HG03139 (cell line): ENCODE measurements around the gene CATSPERD.

Experiments used
- ATAC-seq: cut with Tn5 transposase; IDR thresholded peaks from one replicate; pipeline ENCODE4 v1.9.1; 2021; ENCODE audit not compliant: unreplicated experiment

The CATSPERD gene, protein sequence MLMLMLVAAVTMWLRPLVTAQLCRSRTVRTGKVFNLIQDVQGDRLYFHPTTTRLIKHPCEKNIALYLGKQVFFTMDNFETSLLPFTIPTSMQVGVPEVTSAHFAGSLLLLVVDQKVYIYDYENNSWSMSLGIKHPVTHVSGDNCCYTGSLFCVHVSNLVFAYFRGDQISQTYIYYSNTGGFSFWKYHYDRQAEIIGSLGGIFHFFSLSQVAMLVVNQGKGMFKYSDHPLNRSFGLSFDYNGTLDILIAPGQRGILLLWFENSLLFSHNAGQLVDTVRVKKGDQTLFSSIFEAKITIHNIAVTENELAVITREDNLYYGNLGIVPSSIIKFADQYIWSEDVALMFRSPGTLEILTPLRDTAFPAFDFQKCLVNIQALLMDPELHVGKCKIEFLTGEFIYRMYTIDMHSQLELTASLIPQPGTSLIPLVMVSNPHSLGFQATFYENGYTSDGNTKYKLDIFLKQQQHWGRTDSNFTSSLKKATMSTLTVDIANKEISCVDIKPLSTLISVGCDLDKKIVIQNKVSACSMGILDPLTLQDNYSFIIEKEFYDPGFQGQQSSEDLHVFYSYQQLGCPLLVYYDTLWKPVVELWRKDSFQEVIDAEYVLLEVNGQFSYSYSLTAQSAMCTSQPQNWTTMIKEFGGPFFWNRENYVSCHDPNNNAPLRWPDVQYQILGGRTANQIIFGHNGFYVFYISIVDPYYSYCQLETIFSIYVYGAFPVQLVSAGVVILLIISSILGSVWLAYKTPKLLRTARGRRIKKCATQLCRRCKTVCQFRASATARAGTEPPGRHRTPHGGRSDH

GRCh38 chr19:5719961-5720790 is at the start of gene CATSPERD, which contains the start of gene LONP1:
Gene CATSPERD (plus strand): TSS chr19:5720637. CDS start chr19:5720738, 101 bp downstream.
Gene LONP1 (minus strand): TSS chr19:5720146. CDS start chr19:5720132, 14 bp downstream.
- ATAC-seq, result peak; percentile 77

- ATAC-seq, result no peak
Measured at GRCh38 chr19:5671600-5671999, 48.8 kb upstream of the CATSPERD start.

DNA sequence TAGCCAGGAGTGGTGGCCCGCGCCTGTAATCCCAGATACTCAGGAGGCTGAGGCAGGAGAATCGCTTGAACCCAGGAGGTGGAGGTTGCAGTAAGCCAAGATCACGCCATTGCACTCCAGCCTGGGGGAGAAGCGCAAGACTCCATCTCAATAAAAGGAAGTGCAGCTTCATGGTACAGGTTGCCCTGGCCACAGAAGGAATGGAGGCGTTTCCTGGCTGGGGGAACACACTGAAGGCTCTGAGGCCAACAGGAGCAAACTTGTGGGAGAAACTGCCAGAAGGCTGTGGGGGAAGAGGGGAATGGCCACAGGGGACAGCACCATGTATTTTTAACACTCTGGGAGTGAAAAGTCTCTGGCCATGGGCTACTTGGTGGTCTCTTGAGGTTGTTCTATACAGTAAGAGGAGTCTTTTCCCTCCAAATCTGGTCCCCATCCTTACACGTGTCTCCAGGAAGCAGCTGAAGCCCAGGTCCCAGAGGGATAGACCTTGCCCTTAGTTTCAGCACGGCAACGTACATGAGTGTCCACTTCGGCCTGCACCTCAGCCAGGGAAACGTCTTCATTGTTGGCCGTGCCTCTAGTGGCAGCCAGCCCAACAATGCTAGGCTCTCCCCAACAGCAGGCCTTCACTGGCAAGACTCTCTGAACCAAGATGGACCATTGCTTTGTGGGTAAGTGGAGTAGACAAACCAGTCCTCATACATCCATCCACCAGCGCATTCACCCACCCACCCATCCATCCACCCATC is 47.6 kb upstream of the CATSPERD start:
- no peak for ATAC-seq

GRCh38 chr19:5673752-5674151 is 46.7 kb upstream of the CATSPERD start:
- no peak for ATAC-seq

- no peak for ATAC-seq
Measured at GRCh38 chr19:5674714-5675113, 45.7 kb upstream of the CATSPERD start.

DNA sequence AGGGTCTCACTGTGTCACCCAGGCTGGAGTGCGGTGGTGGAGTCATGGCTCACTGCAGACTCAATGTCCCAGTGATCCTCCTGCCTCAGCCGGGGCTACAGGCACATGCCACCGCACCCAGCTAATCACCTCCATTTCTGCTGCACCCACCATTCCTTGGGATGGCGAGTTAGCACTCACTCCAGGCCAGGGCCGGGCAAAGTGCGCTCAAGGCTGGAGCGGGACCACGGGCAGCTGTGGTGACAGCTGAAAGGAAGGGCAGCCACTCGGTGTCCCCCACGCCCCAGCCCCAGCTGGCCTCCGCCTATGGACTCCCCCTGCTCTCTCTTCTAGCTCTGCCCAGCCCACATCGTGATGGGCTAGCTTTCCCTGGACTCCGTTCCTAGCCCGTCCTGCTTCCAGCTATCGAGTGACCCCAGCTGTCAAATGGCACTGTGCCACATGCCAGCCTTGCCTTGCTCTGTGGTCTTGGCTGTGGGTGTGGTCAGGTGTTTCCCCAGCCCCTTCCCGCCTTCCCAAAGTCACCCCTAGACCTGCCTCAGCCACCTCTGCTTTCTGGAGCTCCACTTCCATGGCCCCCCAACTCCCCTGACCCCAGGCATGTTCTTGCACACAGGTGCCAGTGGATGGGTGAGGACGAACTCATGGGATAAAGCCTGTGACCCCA is 44.2 kb upstream of the CATSPERD start:
- no peak for ATAC-seq

- ATAC-seq, result no peak
Measured at GRCh38 chr19:5676772-5677105, 43.7 kb upstream of the CATSPERD start.

- ATAC-seq, result no peak
Measured at GRCh38 chr19:5677136-5677535, 43.3 kb upstream of the CATSPERD start.

DNA sequence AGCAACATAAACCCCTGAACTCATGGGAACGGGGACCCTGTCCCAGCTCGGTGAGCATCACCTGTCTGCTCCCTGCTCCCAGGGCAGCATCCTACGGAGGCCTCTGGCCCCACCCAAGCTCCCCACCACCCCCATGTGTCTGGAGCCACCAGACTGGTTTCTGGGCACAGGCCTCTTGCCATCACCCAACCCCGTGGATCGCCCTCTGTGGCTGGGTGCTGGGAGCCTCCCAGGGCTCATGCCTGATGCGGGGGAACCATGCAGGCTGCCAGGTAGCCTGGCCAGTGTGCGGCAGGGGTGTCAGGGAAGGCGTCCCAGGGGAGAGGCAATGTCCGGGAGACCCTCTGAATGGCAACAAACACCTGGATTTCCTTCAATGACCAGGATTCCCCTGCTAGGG is 42.9 kb upstream of the CATSPERD start:
- no peak for ATAC-seq

GRCh38 chr19:5678071-5678718 is 42.2 kb upstream of the CATSPERD start:
- no peak for ATAC-seq

DNA sequence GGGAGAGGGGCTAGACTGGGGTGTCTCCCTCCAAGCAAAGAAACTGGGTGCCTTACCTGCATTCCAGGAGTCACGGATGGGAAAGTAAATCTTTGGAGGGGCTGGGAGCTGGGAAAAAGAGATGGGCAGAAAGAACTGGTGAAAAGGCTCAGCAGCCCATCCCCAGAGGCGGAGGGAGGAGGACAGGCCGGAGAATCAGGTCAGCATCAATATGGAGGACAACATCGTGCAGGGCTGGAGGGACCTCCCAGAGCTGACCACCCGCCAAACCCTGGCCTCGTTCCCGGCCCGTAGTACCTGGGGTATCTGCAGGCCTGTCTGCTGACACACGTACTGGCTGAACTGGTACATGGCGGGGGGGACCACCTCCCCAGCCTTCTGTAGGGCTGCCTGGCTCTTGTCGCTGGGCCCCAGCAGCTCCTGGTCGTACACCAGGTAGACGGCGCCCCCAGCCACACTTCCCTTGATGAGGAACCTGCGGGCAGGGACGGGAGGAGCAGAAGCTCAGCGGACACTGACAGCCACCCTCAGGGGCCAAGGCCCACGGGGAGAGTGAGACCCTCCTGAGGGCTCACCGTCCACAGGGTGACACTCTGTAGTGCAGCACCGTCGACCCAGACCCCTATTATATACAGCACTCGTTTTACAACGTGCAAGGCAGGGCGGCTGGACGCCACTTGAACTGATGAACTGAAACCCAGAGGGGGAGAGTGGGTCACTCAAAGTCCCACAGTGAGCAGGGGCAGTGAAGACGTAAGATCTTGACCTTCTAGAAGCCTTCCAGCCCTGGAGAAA is 41.0 kb upstream of the CATSPERD start:
- no peak for ATAC-seq

- ATAC-seq, result no peak
Measured at GRCh38 chr19:5680084-5680436, 40.4 kb upstream of the CATSPERD start.

DNA sequence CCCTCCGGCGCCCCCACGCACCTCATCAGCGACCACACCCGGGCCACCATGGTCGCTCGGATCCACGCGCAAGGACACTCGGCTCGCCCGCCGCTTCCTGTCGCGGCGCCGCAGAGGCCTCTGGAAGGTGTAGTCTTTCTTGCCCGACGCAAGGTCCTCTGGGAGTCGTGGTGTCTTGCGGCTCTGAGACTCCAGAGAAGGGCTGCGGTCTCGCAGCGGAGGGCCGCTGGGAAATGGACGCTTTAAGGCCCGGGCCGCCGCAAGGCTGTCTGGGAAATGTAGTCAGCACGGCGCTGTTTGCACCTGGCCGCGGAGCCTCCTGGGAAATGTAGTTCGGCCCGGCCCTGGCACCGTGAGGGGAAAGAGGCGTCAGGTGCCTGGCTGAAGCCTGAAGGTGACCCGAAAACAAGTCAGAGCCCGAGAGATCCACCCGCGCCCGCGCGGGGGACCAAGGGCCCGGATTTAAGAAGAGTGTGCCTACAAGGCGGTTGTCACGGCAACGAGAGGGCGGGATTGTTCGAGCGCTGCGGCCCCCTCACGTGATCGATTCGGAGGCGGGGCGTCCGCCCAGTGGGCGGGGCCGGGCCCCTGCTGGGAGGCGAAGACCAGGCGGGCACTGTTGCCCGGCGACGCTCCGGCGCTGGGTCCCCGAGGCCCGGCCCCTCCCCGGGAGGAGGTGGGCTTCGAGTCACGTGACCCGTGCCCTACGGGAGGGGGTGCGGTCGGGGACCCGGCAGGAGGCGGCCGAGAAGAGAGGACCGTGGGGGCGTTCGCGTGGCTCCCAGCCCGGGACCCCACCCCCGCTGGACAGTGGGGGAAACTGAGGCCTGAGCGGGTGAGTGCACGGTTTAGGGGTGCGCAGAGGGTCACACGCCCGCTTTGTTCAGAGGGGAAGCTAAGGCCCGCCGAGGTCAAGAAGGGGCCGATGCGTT is 39.7 kb upstream of the CATSPERD start, which contains the start of the genes HSD11B1L and MICOS13:
Gene HSD11B1L, plus strand, starts transcription at position 591 of the 932 bp plus-strand sequence. CDS start 3,806 bp downstream, outside the sequence.
Gene MICOS13, minus strand, starts transcription at position 80 of the 932 bp plus-strand sequence. Its CDS starts 30 bp downstream, at position 50.
- ATAC-seq, result peak; percentile 85

DNA sequence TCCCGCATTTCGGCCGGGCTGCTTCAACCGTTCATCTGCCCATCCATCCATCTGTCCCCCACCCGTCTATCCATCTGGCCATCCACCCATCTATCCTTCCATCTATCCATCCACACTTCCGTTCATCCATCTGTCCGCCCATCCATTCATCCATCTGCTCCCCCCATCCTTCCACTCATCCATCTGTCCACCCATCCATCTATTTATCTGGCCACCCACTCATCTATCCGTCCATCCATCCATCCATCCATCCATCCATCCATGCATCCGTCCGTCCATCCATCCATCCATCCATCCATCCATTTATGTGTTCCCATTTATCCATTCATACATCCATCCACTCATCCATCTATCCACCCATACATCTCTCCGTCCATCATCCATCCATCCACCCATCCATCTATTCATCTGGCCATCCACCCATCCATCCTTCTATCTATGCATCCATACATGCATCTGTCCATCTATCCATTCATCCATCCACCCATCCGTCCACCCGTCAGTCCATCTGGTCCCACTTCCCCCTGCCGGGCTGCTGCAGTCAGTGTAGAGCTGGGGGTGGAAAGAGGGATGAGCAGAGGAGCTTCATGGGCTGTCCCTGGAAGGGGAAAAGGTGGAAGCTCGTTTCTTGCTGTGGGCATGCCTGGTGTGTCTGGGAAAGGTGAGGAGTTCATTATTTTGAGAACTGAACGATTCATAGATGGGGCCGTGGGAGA is 38.9 kb upstream of the CATSPERD start:
- ATAC-seq, result no peak

DNA sequence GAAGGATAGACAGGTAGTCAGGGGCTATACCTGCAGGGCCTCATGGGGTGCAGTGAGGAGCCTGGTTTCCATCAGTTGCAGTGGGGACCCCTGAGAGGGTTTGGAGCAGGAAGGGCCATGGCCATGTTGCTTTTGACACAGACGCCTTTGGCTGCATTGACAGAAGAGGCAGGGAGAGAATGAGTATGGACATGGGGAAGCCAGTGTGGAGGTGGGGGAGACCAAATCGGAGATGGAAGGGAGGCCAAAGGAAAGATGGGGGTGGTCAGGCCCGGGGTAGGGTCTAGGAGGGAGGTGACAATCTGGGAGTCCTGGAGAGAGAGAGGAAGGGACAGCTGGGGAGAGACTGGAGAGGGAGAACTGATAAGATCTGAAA is 38.3 kb upstream of the CATSPERD start:
- no peak for ATAC-seq

- no peak for ATAC-seq
Measured at GRCh38 chr19:5683177-5683886, 37.1 kb upstream of the CATSPERD start.
